ENCODE data around the gene KIF26B. TPM values are rescaled to one million over a fixed set of nuclear protein-coding genes. Genes with fewer than 3 reads are reported as not detected.

The KIF26B gene
- polyA plus RNA-seq, 1 donor from 2014 or later, result 6.3 TPM

- TF ChIP-seq EZH2 (IDR thresholded peaks at IDR 0.05; ENCODE audit: borderline replicate concordance, insufficient read depth, low read length, poor library complexity, severe bottlenecking), result no peak
- H4K20me1 ChIP-seq (ENCODE audit: insufficient read depth), result no peaks in the 10 kb centered on the region
- no peak overlapping the region for H3K4me2 ChIP-seq (ENCODE audit: low read length)
- no peak overlapping the region for H3K9ac ChIP-seq (ENCODE audit: low read length)
- H3K36me3 ChIP-seq (ENCODE audit: insufficient read depth, low read length), result no peaks in the 10 kb centered on the region
- H3K9me3 ChIP-seq (ENCODE audit: low read length), result no peaks in the 10 kb centered on the region
- no peaks in the 10 kb centered on the region for H3K27me3 ChIP-seq (ENCODE audit: insufficient read depth, low read depth, low read length)
- H3K9me2 ChIP-seq (ENCODE audit: insufficient read depth, low read length), result no peaks in the 10 kb centered on the region
- no peak overlapping the region for H3K27ac ChIP-seq (ENCODE audit: low read length)
- H3K79me2 ChIP-seq (replicated peaks; ENCODE audit: insufficient read depth, low read length), result no peaks in the 10 kb centered on the region
- no peak overlapping the region for H2AFZ ChIP-seq (ENCODE audit: low read depth, low read length)
- no peaks in the 10 kb centered on the region for H3F3A ChIP-seq (ENCODE audit: insufficient read depth, low read length, poor library complexity, severe bottlenecking)
- H3K4me3 ChIP-seq (ENCODE audit: low read length), result no peak overlapping the region
These were observed 392.1 kb downstream of the KIF26B start for GRCh38 chr1:245546875-245547274.

GRCh38 chr1:245549996-245550719 is 395.4 kb downstream of the KIF26B start:
- Histone ChIP-seq H3K27ac (ENCODE audit: low read length) (no peak overlapping the region), H3K4me2 (ENCODE audit: low read length) (no peak overlapping the region), H3K27me3 (ENCODE audit: insufficient read depth, low read depth, low read length) (no peaks in the 10 kb centered on the region), H3K79me2 (replicated peaks; ENCODE audit: insufficient read depth, low read length) (no peaks in the 10 kb centered on the region), H3K9me2 (ENCODE audit: insufficient read depth, low read length) (no peaks in the 10 kb centered on the region), H2AFZ (ENCODE audit: low read depth, low read length) (no peak overlapping the region), H3K36me3 (ENCODE audit: insufficient read depth, low read length) (no peaks in the 10 kb centered on the region), H3K9me3 (ENCODE audit: low read length) (no peaks in the 10 kb centered on the region), H3K4me3 (ENCODE audit: low read length) (no peak overlapping the region), H3F3A (ENCODE audit: insufficient read depth, low read length, poor library complexity, severe bottlenecking) (no peaks in the 10 kb centered on the region), H4K20me1 (ENCODE audit: insufficient read depth) (no peaks in the 10 kb centered on the region), H3K9ac (ENCODE audit: low read length) (no peak overlapping the region)
- no peak for TF ChIP-seq CTCF (IDR thresholded peaks at IDR 0.05; ENCODE audit: poor library complexity, severe bottlenecking)
- TF ChIP-seq TAF1 (IDR thresholded peaks at IDR 0.05; ENCODE audit: low read depth), result no peak
- no peak for TF ChIP-seq SMC3 (conservative IDR thresholded peaks at IDR 0.05; ENCODE audit: poor library complexity)
- TF ChIP-seq EZH2 (IDR thresholded peaks at IDR 0.05; ENCODE audit: borderline replicate concordance, insufficient read depth, low read length, poor library complexity, severe bottlenecking), result no peak
- no peak for TF ChIP-seq REST (IDR thresholded peaks at IDR 0.05; ENCODE audit: borderline replicate concordance)
- TF ChIP-seq MXI1 (conservative IDR thresholded peaks at IDR 0.05; ENCODE audit: poor library complexity, severe bottlenecking), result no peak
- no peak for TF ChIP-seq POLR2AphosphoS5 (IDR thresholded peaks at IDR 0.05)
- no peak for TF ChIP-seq RAD21 (conservative IDR thresholded peaks at IDR 0.05)
- no peak for TF ChIP-seq EP300 (conservative IDR thresholded peaks at IDR 0.05; ENCODE audit: poor library complexity, severe bottlenecking)

All from neural cell (in vitro differentiated cells).